GM21576 (cell line): Measurements from ENCODE around the gene RUVBL2.
A peak's percentile ranks its signal among the peaks of the same experiment; 100 is the strongest.

Experiments used
- ATAC-seq: cut with Tn5 transposase; IDR thresholded peaks from one replicate; pipeline ENCODE4 v1.9.1; 2021; ENCODE audit warnings: mild to moderate bottlenecking, moderate library complexity; ENCODE audit not compliant: unreplicated experiment

Gene RUVBL2

GRCh38 chr19:48963371-48964204, 30.1 kb upstream of the RUVBL2 start:
- ATAC-seq: peak; percentile 16

- ATAC-seq: no peak
Measured at GRCh38 chr19:48964205-48965039, 29.3 kb upstream of the RUVBL2 start.

- ATAC-seq: peak; percentile 56
Measured at GRCh38 chr19:48965040-48965805, 28.5 kb upstream of the RUVBL2 start, which contains the start of gene FTL. Gene FTL (plus strand): TSS chr19:48965309. CDS start chr19:48965508, 199 bp downstream.

GRCh38 chr19:48965806-48966540, 27.7 kb upstream of the RUVBL2 start:
- ATAC-seq: no peak

- no peak for ATAC-seq
Measured at GRCh38 chr19:48966541-48967345, 26.9 kb upstream of the RUVBL2 start.

GRCh38 chr19:48967346-48968178, 26.1 kb upstream of the RUVBL2 start:
- ATAC-seq: no peak

GRCh38 chr19:48968179-48968661, 25.5 kb upstream of the RUVBL2 start:
- no peak for ATAC-seq

- no peak for ATAC-seq
Measured at GRCh38 chr19:48968813-48969218, 24.9 kb upstream of the RUVBL2 start.

- no peak for ATAC-seq
Measured at GRCh38 chr19:48969276-48970138, 24.2 kb upstream of the RUVBL2 start.

GRCh38 chr19:48970139-48970766, 23.4 kb upstream of the RUVBL2 start:
- ATAC-seq: no peak

- ATAC-seq: no peak
Measured at GRCh38 chr19:48970923-48971395, 22.7 kb upstream of the RUVBL2 start.

- ATAC-seq: no peak
Measured at GRCh38 chr19:48975947-48976847, 17.5 kb upstream of the RUVBL2 start.

- no peak for ATAC-seq
Measured at GRCh38 chr19:48977061-48977460, 16.6 kb upstream of the RUVBL2 start.

GRCh38 chr19:48982280-48982679, 11.4 kb upstream of the RUVBL2 start:
- no peak for ATAC-seq

- no peak for ATAC-seq
Measured at GRCh38 chr19:48985711-48986110, 8.0 kb upstream of the RUVBL2 start.

- no peak for ATAC-seq
Measured at GRCh38 chr19:48986211-48986610, 7.5 kb upstream of the RUVBL2 start.
